ENCODE results near the gene ANTXR1.

Gene ANTXR1

DNA sequence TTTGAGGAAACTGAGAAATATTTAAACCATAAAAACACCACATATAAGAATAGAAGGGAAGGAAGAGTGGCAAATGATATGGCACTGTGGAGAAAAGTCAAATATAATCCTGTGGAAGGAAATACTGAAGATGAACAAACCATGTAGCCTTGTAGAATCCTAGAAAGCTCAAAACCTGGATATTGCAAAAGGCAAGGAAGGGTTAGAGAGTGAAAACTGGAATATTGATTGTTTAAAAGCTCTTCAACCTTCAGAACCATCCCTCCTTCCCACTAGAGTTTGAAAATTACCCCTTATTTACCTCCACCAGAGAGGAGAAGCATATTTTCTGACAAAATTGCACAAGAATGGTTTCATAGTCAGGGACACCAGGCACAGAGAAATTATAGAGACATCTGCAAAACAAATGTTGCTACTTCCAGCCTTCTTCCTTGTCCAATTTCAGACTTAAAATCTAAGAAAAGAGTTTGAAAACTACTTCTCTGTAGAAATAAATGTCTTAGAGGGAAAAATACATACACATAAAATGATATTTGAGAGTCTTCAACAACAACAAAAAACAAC, 48.0 kb downstream of the ANTXR1 start:
- CTCF ChIA-PET, result no interaction called here
- Mint-ChIP-seq H3K36me3 (no peaks in the 10 kb centered on the region), H3K9me3 (no peaks in the 10 kb centered on the region), H3K27me3 (peaks cover 27% of the 10 kb centered on the region), H3K27ac (no peak overlapping the region), H3K4me3 (no peak overlapping the region), H3K4me1 (no peaks in the 10 kb centered on the region)
- no peak for DNase-seq

DNA sequence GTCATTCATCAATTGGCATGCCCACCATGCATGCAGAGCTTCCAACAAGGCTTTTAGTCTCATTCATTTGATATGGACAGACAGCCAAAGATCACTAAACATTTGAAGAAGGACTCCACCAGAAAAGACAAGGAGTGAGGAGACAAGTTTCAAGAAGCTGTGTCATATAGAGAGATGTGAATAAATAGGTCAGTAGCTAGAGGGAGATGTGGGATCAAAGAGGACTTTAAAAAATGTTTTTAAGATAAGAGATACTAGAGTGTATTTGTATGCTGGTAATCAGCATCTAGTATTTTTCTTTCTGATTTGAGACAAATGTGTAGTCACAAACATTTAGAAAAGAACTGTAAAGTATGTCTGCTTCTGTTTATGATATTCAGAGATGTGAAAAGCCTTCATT, 48.5 kb downstream of the ANTXR1 start:
- Mint-ChIP-seq H3K27ac (no peak overlapping the region), H3K9me3 (no peaks in the 10 kb centered on the region), H3K27me3 (peaks cover 29% of the 10 kb centered on the region), H3K4me1 (no peaks in the 10 kb centered on the region), H3K4me3 (no peak overlapping the region), H3K36me3 (no peaks in the 10 kb centered on the region)
- no peak for DNase-seq
- CTCF ChIA-PET, result no interaction called here

DNA sequence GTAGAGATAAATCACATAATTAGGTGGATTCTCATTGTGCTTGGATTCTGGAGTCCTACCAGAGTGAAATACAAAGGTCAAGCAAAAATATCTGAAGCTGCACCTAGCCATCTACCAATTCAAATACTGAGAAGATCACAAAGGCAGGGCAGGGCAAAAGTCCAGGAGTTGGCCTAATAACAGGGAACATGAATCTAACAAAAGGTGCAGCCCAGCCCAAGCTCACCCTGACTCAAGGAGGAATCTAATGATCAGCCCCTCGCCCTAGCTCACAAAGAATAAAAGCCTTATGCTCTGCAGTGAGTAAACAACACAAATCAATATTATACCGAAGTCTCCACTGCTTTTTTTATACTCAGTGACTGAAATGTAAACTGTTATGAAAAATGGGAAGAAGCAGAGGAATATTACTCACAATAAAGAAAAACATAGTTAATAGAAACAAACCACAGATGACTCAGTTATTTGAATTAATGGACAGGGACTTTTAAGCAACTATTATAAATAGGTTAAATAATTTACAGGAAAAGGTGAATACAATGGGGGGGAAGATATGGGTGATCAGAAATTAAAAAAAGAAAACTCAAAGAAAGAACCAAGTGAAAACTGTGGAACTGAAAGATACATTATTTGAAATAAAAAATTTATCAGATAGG, 49.5 kb downstream of the ANTXR1 start:
- no peaks in the 10 kb centered on the region for H3K4me1 Mint-ChIP-seq
- no peaks in the 10 kb centered on the region for H3K36me3 Mint-ChIP-seq
- no peaks in the 10 kb centered on the region for H3K9me3 Mint-ChIP-seq
- no peak overlapping the region for H3K27ac Mint-ChIP-seq
- H3K27me3 Mint-ChIP-seq, result peaks cover 38% of the 10 kb centered on the region
- H3K4me3 Mint-ChIP-seq, result no peak overlapping the region
- CTCF ChIA-PET, result no interaction called here
- no peak for DNase-seq

DNA sequence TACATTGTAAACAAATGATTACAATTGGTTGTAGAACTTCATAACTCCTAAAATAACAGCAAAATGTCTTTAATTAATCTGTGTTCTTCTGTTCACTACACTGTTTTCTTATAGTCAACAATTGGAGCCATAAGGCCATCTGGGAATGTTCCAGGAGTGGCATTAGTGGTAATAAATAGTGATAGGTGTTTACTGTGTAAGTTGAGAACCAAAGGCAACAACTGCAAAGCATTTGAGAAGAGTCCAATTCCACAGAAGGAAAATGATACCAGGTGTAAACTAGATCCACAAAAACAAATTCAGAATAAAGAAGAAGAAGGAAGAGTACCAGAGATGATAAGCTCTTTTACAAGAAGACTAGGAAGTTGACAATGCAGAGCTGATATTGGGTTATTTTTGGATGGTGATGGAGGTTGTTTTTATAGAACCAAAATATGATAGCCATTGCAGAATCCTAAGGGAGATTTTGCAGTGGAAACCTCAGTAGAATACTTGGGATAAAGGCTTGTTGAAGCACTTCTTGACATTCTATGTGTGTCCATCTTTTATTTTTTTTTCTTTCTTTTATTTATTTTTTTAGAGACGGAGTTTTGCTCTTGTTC, 52.9 kb downstream of the ANTXR1 start:
- Mint-ChIP-seq H3K36me3 (no peaks in the 10 kb centered on the region), H3K27ac (no peak overlapping the region), H3K4me3 (no peak overlapping the region), H3K27me3 (peaks cover 37% of the 10 kb centered on the region), H3K4me1 (no peaks in the 10 kb centered on the region), H3K9me3 (no peaks in the 10 kb centered on the region)
- CTCF ChIA-PET, result no interaction called here
- DNase-seq, result no peak

DNA sequence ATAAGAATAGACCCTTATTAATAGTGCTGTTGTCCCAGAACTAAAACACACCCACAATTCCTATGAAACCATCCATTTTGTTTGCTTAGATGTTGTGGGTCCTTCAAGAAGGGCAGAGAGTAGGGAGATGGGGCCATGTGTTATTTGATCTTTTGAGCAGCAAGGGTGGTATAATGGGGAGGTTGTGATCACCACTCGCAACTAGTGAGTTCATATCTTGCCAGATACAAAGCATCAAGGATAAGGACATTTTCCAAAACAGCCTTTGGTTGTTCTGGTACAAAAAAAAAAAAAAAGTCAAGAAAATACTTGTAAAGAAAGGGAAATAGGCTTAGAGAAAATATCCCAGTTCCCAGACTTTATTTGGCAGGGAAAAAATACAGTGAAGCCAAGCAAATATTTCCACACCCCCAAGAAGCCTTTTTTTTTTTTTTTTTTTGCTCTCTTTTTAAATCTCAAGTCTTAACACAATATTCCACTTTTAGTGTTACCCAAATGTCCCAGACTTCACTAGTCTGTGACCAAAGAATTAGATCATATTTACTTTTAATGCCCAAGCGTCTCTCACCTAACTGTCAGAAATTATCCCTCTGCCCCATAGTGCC, 54.1 kb downstream of the ANTXR1 start:
- H3K4me1 Mint-ChIP-seq, result no peaks in the 10 kb centered on the region
- no peak overlapping the region for H3K4me3 Mint-ChIP-seq
- CTCF ChIA-PET, result no interaction called here
- peaks cover 27% of the 10 kb centered on the region for H3K27me3 Mint-ChIP-seq
- no peaks in the 10 kb centered on the region for H3K9me3 Mint-ChIP-seq
- DNase-seq, result no peak
- no peak overlapping the region for H3K27ac Mint-ChIP-seq
- no peaks in the 10 kb centered on the region for H3K36me3 Mint-ChIP-seq

DNA sequence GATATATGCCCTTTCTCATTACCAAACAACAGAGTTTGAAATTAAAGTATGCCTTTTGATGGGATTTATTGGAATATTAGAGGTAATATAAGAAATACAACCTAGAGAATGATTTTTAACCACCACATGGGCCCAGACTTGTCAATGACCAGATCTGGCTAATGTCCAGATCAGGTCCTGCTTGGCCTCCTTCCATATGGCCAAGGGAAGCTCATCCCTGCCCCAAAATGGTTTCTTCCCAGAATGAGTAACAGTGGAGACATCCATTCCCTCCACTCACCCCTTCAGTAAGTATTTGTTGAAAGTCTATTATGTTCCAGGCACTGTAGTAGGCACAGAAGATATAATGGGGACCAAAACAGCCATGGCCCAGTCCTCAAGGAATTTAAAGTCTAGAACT, 54.9 kb downstream of the ANTXR1 start:
- peaks cover 27% of the 10 kb centered on the region for H3K27me3 Mint-ChIP-seq
- H3K36me3 Mint-ChIP-seq, result no peaks in the 10 kb centered on the region
- no peaks in the 10 kb centered on the region for H3K9me3 Mint-ChIP-seq
- DNase-seq, result no peak
- no peak overlapping the region for H3K4me3 Mint-ChIP-seq
- no peaks in the 10 kb centered on the region for H3K4me1 Mint-ChIP-seq
- H3K27ac Mint-ChIP-seq, result no peak overlapping the region
- CTCF ChIA-PET, result no interaction called here

DNA sequence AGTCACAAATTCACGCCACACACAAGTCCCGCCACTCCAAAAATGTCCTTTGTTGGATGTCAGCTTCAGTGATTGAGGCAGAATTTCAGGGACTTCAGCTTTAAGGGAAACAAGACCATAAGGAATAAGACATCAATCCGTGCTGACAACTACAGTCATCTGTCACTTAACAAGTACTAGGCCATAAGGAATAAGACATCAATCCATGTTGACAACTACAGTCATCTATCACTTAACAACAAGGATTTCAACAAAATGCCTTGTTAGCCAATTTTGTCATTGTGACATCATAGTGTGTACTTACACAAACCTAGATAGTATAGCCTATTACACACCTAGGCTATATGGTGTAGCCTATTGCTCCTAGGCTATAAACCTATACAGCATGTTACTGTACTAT, 58.0 kb downstream of the ANTXR1 start:
- Mint-ChIP-seq H3K9me3 (no peaks in the 10 kb centered on the region), H3K27ac (no peak overlapping the region), H3K4me3 (no peak overlapping the region), H3K36me3 (no peaks in the 10 kb centered on the region), H3K4me1 (no peaks in the 10 kb centered on the region), H3K27me3 (peaks cover 25% of the 10 kb centered on the region)
- no peak for DNase-seq
- CTCF ChIA-PET, result no interaction called here

DNA sequence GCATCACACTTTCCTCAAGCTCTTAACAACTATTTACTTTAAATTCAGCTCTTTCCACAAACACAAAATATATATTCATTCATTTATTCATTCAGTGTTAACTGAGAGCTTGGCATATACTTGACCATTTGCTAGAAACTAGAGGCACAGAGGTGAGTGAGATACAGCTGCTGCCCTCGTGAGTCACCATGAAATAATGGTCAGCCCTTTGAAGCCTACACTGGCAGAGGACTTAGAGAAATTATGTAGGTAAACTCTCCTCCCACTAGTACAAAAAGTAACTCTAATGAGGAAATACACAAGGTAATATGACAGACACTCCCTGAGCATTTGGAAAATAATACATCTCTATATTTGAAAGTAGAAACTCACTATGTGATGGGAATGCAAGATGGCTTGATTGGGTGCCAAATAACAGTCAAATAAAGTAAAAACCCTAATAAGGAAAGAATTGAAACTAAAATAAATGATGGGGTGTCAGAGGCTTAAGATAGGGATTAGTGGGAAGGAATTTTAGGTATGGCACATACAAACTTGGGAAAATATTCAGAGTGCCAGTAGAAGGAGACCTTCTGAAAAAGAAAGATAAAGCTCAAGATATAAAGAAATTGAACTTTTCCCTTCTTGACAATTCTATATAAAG, 61.1 kb downstream of the ANTXR1 start:
- Mint-ChIP-seq H3K27me3 (peaks cover 8% of the 10 kb centered on the region), H3K4me1 (no peaks in the 10 kb centered on the region), H3K27ac (no peak overlapping the region), H3K9me3 (no peaks in the 10 kb centered on the region), H3K36me3 (no peaks in the 10 kb centered on the region), H3K4me3 (no peak overlapping the region)
- no peak for DNase-seq
- CTCF ChIA-PET, result no interaction called here

DNA sequence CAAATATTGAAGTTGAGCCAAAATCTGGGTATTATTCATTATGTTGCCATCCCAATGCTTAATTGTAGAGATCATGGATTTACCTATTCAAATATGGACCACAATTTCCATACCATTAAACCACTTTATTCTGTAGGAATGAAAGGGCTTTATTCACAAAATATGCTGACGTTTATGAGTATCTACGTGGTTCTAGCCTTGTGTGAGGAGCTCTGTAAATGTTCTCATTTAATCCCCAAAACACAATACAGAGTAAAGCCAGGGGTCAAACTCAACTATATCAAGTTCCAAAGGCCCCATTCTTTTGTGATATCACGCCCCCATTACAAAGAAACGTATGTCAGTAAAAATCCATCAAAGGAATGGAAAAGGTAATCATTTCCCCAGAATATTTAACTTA, 61.9 kb downstream of the ANTXR1 start:
- Mint-ChIP-seq H3K27me3 (peaks cover 8% of the 10 kb centered on the region), H3K4me1 (no peaks in the 10 kb centered on the region), H3K27ac (no peak overlapping the region), H3K9me3 (no peaks in the 10 kb centered on the region), H3K36me3 (no peaks in the 10 kb centered on the region), H3K4me3 (no peak overlapping the region)
- DNase-seq, result no peak
- CTCF ChIA-PET, result no interaction called here

DNA sequence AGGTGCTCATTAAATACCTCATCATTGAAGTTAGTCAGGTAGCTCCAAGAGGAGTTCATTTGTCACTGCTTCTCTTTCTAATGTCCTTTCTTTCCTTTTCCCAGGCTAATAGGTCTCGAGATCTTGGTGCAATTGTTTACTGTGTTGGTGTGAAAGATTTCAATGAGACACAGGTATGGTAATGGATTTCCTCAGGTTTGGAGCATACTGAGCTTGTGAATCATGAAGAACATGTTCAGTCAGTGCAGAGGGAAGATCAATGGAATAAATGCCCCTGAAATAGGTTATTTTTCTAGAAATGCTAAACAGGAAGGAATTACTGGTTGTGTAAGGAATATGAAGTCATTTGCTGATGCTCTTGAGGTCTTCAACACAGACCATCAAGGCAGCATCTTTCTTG, 62.5 kb downstream of the ANTXR1 start:
- H3K4me3 Mint-ChIP-seq, result no peak overlapping the region
- no peaks in the 10 kb centered on the region for H3K4me1 Mint-ChIP-seq
- CTCF ChIA-PET, result no interaction called here
- no peaks in the 10 kb centered on the region for H3K9me3 Mint-ChIP-seq
- DNase-seq, result no peak
- H3K36me3 Mint-ChIP-seq, result no peaks in the 10 kb centered on the region
- H3K27me3 Mint-ChIP-seq, result peaks cover 8% of the 10 kb centered on the region
- no peak overlapping the region for H3K27ac Mint-ChIP-seq

DNA sequence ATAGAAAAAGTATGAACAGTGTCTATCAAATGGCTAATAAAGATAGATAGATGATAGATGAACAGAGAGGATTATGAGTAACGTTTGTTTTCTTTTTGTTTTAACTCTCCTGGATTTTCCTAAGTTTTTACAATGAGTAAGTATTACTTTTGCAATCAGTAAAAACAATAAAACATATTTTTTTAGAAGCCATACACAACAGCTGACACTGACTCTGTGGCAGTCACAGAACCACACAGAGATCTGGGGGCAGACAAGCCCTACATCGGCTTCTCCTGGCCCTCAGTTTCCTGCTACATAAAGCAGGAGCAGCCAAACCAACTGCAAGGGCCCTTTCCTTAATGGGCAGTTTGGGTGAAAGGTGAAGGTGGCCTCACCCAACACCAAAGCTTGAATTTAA, 63.6 kb downstream of the ANTXR1 start:
- H3K4me1 Mint-ChIP-seq, result no peaks in the 10 kb centered on the region
- H3K4me3 Mint-ChIP-seq, result no peak overlapping the region
- H3K36me3 Mint-ChIP-seq, result no peaks in the 10 kb centered on the region
- H3K9me3 Mint-ChIP-seq, result no peaks in the 10 kb centered on the region
- peaks cover 14% of the 10 kb centered on the region for H3K27me3 Mint-ChIP-seq
- H3K27ac Mint-ChIP-seq, result no peak overlapping the region
- CTCF ChIA-PET, result no interaction called here
- DNase-seq, result no peak

DNA sequence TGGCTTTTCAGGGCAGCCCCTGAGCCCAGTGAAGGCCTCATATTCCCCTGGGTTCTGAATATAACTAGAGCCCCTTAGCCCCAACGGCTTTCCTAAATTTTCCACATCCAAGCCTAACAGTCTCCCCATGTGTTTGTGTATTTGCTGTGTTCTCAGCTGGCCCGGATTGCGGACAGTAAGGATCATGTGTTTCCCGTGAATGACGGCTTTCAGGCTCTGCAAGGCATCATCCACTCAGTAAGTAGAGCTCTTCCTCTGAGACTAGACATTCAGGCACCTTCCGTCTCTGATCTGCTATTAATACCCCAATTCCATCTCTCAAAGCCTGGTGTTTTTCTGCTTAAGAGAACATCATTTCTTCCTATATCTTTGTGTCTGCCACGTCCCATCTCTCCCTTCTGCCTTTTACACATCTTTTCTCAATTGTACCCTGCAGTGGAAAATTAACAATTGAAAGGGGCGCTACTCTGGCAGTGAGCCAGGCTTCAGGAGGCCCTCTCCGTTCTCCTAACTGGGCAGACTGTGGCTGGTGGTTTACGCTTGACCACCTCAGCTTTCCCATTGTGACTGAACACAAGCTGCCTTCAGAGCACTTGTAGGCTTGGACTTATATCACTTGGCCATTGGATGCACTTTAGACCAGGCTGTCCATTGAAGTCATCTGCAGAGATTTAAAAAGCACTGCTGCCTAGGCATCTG, 64.4 kb downstream of the ANTXR1 start:
- Mint-ChIP-seq H3K4me3 (no peak overlapping the region), H3K36me3 (no peaks in the 10 kb centered on the region), H3K27me3 (peaks cover 22% of the 10 kb centered on the region), H3K27ac (no peak overlapping the region), H3K4me1 (no peaks in the 10 kb centered on the region), H3K9me3 (no peaks in the 10 kb centered on the region)
- CTCF ChIA-PET, result no interaction called here
- DNase-seq, result no peak

DNA sequence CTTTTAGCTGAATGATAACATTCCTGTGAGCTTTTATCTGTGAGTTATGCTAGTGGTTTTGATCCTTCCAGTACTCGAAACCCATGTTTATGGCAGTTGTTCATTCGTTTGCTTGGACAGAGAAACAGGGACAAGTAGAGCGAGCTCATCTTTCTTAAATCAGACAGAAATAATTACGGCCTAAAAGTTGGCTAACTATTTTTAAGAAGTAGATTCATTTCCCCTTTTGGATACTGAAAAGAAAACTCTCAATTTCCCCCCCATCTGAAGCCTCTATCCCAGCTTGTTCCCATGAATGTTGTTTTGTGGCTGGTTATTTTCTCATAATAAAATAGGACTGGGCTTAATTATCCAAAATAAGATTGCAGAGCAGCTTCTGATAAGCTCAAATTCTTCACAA, 67.1 kb downstream of the ANTXR1 start:
- Mint-ChIP-seq H3K36me3 (no peaks in the 10 kb centered on the region), H3K4me1 (no peaks in the 10 kb centered on the region), H3K27ac (no peak overlapping the region), H3K27me3 (peaks cover 29% of the 10 kb centered on the region), H3K4me3 (no peak overlapping the region), H3K9me3 (no peaks in the 10 kb centered on the region)
- CTCF ChIA-PET, result no interaction called here
- DNase-seq, result no peak

DNA sequence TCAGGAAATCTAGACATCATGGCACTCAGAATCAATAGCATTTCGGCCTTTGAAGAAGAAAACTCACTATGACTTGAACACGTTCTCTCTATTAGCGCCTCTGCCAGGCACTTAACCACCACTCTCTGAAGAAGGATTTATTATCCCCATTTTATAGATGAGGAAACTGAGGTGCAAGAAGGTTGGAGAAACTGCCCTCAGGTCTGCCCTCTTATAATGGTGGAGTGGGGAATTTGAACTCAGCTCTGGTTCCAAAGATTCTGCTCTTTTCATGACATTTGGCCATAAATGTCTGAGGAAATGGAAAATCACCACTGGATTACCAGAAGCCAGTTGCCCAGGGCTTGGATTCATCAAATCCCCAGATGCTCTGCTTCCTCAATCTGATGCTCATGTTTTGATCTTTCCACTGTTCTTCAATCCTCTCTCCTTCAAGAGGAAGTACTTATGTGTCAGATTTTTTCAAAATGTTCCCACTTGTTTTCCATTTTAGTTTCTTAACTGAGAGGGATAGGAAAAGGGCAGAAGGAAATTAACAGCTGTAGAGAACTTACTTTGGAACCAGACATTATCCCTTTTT, 68.1 kb downstream of the ANTXR1 start:
- Mint-ChIP-seq H3K27me3 (peaks cover 29% of the 10 kb centered on the region), H3K27ac (no peak overlapping the region), H3K36me3 (no peaks in the 10 kb centered on the region), H3K9me3 (no peaks in the 10 kb centered on the region), H3K4me1 (no peaks in the 10 kb centered on the region), H3K4me3 (no peak overlapping the region)
- DNase-seq, result no peak
- CTCF ChIA-PET, result no interaction called here
